SU-DHL-6 (cell line): Measurements from ENCODE around the gene FUT4.

Experiments
- H2AFZ ChIP-seq: fragments of 200-600 bp; sonication (generic); 2 replicates; pipeline ENCODE4 v1.6.1; 2014; ENCODE audit warnings: low read depth, mild to moderate bottlenecking, moderate library complexity, mixed read lengths, antibody characterized with exemption, low read length; ENCODE audit not compliant: severe bottlenecking
- H3F3A ChIP-seq: fragments of 200-600 bp; shearing (Covaris generic); 2 replicates; pipeline ENCODE4 v1.6.0; 2016; ENCODE audit warnings: antibody characterized with exemption, mild to moderate bottlenecking; ENCODE audit not compliant: insufficient read depth
- H3K27ac ChIP-seq: fragments of 200-600 bp; sonication (generic); 2 replicates; pipeline ENCODE4 v1.5.1; 2016; ENCODE audit warnings: low read depth, mild to moderate bottlenecking, low read length, moderate library complexity, mixed read lengths
- H3K27me3 ChIP-seq: fragments of 200-600 bp; sonication (generic), shearing (Covaris generic); 2 replicates; pipeline ENCODE4 v1.6.0; 2014; ENCODE audit warnings: mild to moderate bottlenecking, low read length
- H3K36me3 ChIP-seq: fragments of 200-600 bp; sonication (generic); 2 replicates; pipeline ENCODE4 v1.6.1; 2014; ENCODE audit warnings: mild to moderate bottlenecking, low read length, mixed read lengths
- H3K4me2 ChIP-seq: fragments of 300-600, 200-600 bp; shearing (Covaris generic), sonication (generic); 2 replicates; pipeline ENCODE4 v1.6.0; 2014; ENCODE audit warnings: low read length, low read depth, mild to moderate bottlenecking; ENCODE audit not compliant: poor library complexity, severe bottlenecking
- H3K4me3 ChIP-seq: fragments of 200-600 bp; sonication (generic); 2 replicates; pipeline ENCODE4 v1.5.1; 2014; ENCODE audit warnings: antibody characterized with exemption, low read length, mild to moderate bottlenecking, mixed read lengths; ENCODE audit not compliant: insufficient read depth, poor library complexity, severe bottlenecking
- H3K79me2 ChIP-seq: fragments of 200-600 bp; sonication (generic); 2 replicates; pipeline ENCODE4 v1.6.1; 2014; ENCODE audit warnings: mild to moderate bottlenecking, low read length, moderate library complexity; ENCODE audit not compliant: insufficient read depth
- H3K9ac ChIP-seq: fragments of 200-600 bp; sonication (generic); 2 replicates; pipeline ENCODE4 v1.7.0; 2014; ENCODE audit warnings: mild to moderate bottlenecking, low read length
- H3K9me2 ChIP-seq: fragments of 200-600 bp; sonication (generic); replicated peaks from 2 replicates; pipeline ENCODE4 v1.6.1; 2014; ENCODE audit warnings: low read length; ENCODE audit not compliant: insufficient read depth
- H3K9me3 ChIP-seq: fragments of 200-600 bp; sonication (generic); 2 replicates; pipeline ENCODE4 v1.6.1; 2014; ENCODE audit warnings: low read length, mixed read lengths; ENCODE audit not compliant: insufficient read depth
- H4K20me1 ChIP-seq: fragments of 200-600 bp; sonication (generic); 2 replicates; pipeline ENCODE4 v1.6.1; 2014; ENCODE audit warnings: low read depth, mild to moderate bottlenecking, antibody characterized with exemption, low read length, moderate library complexity, mixed read lengths
- CTCF ChIP-seq: fragments of 200-600 bp; sonication (generic); IDR thresholded peaks from one replicate; pipeline ENCODE4 v1.5.1; 2017; ENCODE audit warnings: antibody characterized with exemption, mild to moderate bottlenecking, low read length, moderate library complexity; ENCODE audit not compliant: insufficient read depth, poor library complexity, severe bottlenecking
- EZH2phosphoT487 ChIP-seq: fragments of 200-600 bp; sonication (generic), shearing (Covaris generic); conservative IDR thresholded peaks from 2 replicates; pipeline ENCODE4 v1.6.1; 2018; ENCODE audit warnings: mild to moderate bottlenecking, antibody characterized with exemption, low read length, moderate library complexity, mixed read lengths

FUT4 gene

GRCh38 chr11:94574193-94574961, 30.7 kb downstream of the FUT4 start:
- no peak overlapping the region for H3K4me3 ChIP-seq
- H3K9me3 ChIP-seq: no peaks in the 10 kb centered on the region
- H3K9me2 ChIP-seq: no peaks in the 10 kb centered on the region; the same call in 1 of the 2 replicates
- no peaks in the 10 kb centered on the region for H3F3A ChIP-seq
- H3K4me2 ChIP-seq: no peak overlapping the region
- no peaks in the 10 kb centered on the region for H4K20me1 ChIP-seq
- H2AFZ ChIP-seq: no peak overlapping the region
- no peaks in the 10 kb centered on the region for H3K79me2 ChIP-seq
- H3K27ac ChIP-seq: no peak overlapping the region
- no peaks in the 10 kb centered on the region for H3K36me3 ChIP-seq
- no peak overlapping the region for H3K9ac ChIP-seq
- no peaks in the 10 kb centered on the region for H3K27me3 ChIP-seq
- TF ChIP-seq EZH2phosphoT487 (no peak), CTCF (no peak)

GRCh38 chr11:94576306-94576705, 32.6 kb downstream of the FUT4 start:
- no peak overlapping the region for H3K4me3 ChIP-seq
- no peaks in the 10 kb centered on the region for H3K36me3 ChIP-seq
- H3K9me3 ChIP-seq: no peaks in the 10 kb centered on the region
- no peaks in the 10 kb centered on the region for H3K79me2 ChIP-seq
- H3F3A ChIP-seq: no peaks in the 10 kb centered on the region
- H3K9me2 ChIP-seq: no peaks in the 10 kb centered on the region; the same call in 1 of the 2 replicates
- no peak for TF ChIP-seq EZH2phosphoT487
- no peak for TF ChIP-seq CTCF
- no peak overlapping the region for H2AFZ ChIP-seq
- H3K27ac ChIP-seq: no peak overlapping the region
- no peak overlapping the region for H3K4me2 ChIP-seq
- no peak overlapping the region for H3K9ac ChIP-seq
- no peaks in the 10 kb centered on the region for H4K20me1 ChIP-seq
- no peaks in the 10 kb centered on the region for H3K27me3 ChIP-seq

- Histone ChIP-seq H3K4me3 (no peak overlapping the region), H3K9me3 (no peaks in the 10 kb centered on the region), H3K4me2 (no peak overlapping the region), H3F3A (no peaks in the 10 kb centered on the region), H3K27me3 (no peaks in the 10 kb centered on the region), H3K9me2 (no peaks in the 10 kb centered on the region; the same call in 1 of the 2 replicates), H2AFZ (no peak overlapping the region), H3K9ac (no peak overlapping the region), H3K36me3 (no peaks in the 10 kb centered on the region), H3K79me2 (no peaks in the 10 kb centered on the region), H3K27ac (no peak overlapping the region), H4K20me1 (no peaks in the 10 kb centered on the region)
- TF ChIP-seq EZH2phosphoT487 (no peak), CTCF (no peak)
These were observed 34.1 kb downstream of the FUT4 start for GRCh38 chr11:94577841-94578240.
